HEK293T (cell line): ENCODE results near the gene MED16.

Source experiments
- CTCF ChIA-PET: fragments of 350-600 bp; formaldehyde crosslinking; extraction: SDS; loops from one replicate; lab custom pipeline; 2021; ENCODE audit warnings: antibody characterized with exemption, inconsistent platforms; lab: Yijun Ruan, JAX
- POLR2A ChIA-PET: fragments of 350-600 bp; formaldehyde crosslinking; extraction: SDS; loops from one replicate; lab custom pipeline; 2020; ENCODE audit warnings: antibody characterized with exemption, inconsistent platforms; lab: Yijun Ruan, JAX
- DNase-seq: peaks from one replicate; pipeline ENCODE4 v3.0.0; 2012; ENCODE audit warnings: mixed read lengths; ENCODE audit errors: extremely low spot score
- ARNT ChIP-seq: fragments of 450-650 bp; IDR thresholded peaks from 2 replicates; pipeline ENCODE4 v1.6.1; 2017; ENCODE audit warnings: mild to moderate bottlenecking
- BHLHE40 ChIP-seq: fragments of 450-650 bp; IDR thresholded peaks from 2 replicates; pipeline ENCODE4 v1.6.1; 2016; ENCODE audit warnings: mild to moderate bottlenecking, moderate library complexity, borderline replicate concordance
- CTBP1 ChIP-seq: fragments of 450-650 bp; IDR thresholded peaks from 2 replicates; pipeline ENCODE4 v1.6.1; 2016; ENCODE audit warnings: borderline replicate concordance
- ELF4 ChIP-seq: fragments of 450-650 bp; IDR thresholded peaks from 2 replicates; pipeline ENCODE4 v1.6.1; 2017; ENCODE audit warnings: antibody characterized with exemption
- FOXA1 ChIP-seq: fragments of 450-650 bp; IDR thresholded peaks from 2 replicates; pipeline ENCODE4 v1.6.1; 2016; ENCODE audit warnings: mild to moderate bottlenecking
- FOXK2 ChIP-seq: fragments of 450-650 bp; IDR thresholded peaks from 2 replicates; pipeline ENCODE4 v1.6.1; 2016; ENCODE audit warnings: mild to moderate bottlenecking
- FOXM1 ChIP-seq: fragments of 450-650 bp; IDR thresholded peaks from 2 replicates; pipeline ENCODE4 v1.6.1; 2017; ENCODE audit warnings: mild to moderate bottlenecking, borderline replicate concordance
- HDGF ChIP-seq: fragments of 450-650 bp; IDR thresholded peaks from 2 replicates; pipeline ENCODE4 v1.6.1; 2017; ENCODE audit warnings: antibody characterized with exemption, borderline replicate concordance
- L3MBTL2 ChIP-seq: fragments of 450-650 bp; conservative IDR thresholded peaks from 2 replicates; pipeline ENCODE4 v1.6.1; 2016; ENCODE audit warnings: mild to moderate bottlenecking
- LEF1 ChIP-seq: fragments of 450-650 bp; IDR thresholded peaks from 2 replicates; pipeline ENCODE4 v1.6.1; 2017; ENCODE audit warnings: mild to moderate bottlenecking, borderline replicate concordance
- NFRKB ChIP-seq: fragments of 450-650 bp; IDR thresholded peaks from 2 replicates; pipeline ENCODE4 v1.6.1; 2016; ENCODE audit warnings: mild to moderate bottlenecking, moderate library complexity
- SP1 ChIP-seq: fragments of 450-650 bp; IDR thresholded peaks from 2 replicates; pipeline ENCODE4 v1.6.1; 2017
- SUZ12 ChIP-seq: fragments of 450-650 bp; IDR thresholded peaks from 2 replicates; pipeline ENCODE4 v1.6.1; 2016; ENCODE audit warnings: mild to moderate bottlenecking
- TARDBP ChIP-seq: fragments of 450-650 bp; IDR thresholded peaks from 2 replicates; pipeline ENCODE4 v1.6.1; 2016
- ZNF384 ChIP-seq: fragments of 450-650 bp; IDR thresholded peaks from 2 replicates; pipeline ENCODE4 v1.6.1; 2016
- TF ChIP-seq, protein P1 (sequence below): fragments of 450-650 bp; IDR thresholded peaks from 2 replicates; pipeline ENCODE4 v1.6.1; 2016

The MED16 gene

DNA sequence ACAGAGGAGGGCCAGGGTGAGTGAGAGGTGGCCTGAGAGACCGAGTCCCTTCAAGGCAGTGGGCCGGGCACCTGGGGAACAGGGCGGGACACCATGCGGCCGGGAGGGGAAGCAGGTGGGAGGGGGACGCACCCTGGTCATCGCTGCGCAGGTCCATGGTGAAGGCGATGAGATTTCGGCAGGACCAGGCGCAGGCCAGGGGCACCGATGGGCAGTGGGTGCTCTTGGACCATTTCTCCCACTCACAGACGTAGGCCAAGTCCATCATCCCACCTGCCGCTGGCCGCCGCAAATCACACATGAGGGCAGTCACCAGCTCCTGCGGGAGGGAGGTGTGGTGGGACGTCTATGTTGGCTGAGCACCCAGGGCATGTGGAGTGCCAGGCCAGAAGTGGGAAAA is 2.2 kb downstream of the MED16 start:
- POLR2A ChIA-PET: no interaction called here
- CTCF ChIA-PET: no interaction called here
- TF ChIP-seq CTBP1 (no peak), SUZ12 (no peak), L3MBTL2 (no peak)
- DNase-seq: no peak

DNA sequence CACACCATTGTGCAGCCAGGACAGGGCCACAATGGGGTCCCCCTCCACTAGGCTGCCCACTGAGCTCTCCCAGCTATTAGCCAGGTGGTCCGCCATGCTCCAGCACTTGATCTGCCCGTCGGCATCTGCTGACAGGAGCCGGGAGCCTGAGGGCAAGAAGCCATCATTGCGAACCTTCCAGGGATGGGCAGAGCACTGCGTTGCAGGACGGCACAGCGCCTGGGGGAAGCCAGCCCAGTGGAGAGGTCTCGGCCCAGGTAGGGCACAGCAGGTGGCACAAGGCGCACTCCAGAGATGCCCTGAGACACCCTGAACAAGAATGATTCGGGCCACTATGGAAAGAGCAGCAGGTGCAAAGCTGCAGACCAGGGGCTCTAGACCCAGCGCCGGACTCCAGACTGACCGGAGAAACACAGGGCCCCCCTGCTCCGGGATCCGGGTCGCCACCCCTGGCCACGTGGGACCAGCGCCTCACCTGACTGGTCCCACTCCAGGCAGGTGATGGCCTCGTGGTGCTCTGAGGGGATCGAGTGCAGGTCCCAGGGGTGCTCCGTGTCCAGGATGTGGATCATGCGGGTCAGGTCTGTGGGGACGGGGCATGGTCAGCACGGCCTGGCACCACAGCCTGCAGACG is 3.2 kb downstream of the MED16 start:
- TF ChIP-seq, protein P1, sequence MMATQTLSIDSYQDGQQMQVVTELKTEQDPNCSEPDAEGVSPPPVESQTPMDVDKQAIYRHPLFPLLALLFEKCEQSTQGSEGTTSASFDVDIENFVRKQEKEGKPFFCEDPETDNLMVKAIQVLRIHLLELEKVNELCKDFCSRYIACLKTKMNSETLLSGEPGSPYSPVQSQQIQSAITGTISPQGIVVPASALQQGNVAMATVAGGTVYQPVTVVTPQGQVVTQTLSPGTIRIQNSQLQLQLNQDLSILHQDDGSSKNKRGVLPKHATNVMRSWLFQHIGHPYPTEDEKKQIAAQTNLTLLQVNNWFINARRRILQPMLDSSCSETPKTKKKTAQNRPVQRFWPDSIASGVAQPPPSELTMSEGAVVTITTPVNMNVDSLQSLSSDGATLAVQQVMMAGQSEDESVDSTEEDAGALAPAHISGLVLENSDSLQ: no peak
- TF ChIP-seq BHLHE40: no peak
- TF ChIP-seq ELF4: no peak
- TF ChIP-seq NFRKB: no peak
- TF ChIP-seq LEF1: no peak
- TF ChIP-seq SUZ12: no peak
- TF ChIP-seq SP1: no peak
- no peak for TF ChIP-seq FOXK2
- ChIA-PET CTCF (no interaction called here), POLR2A (no interaction called here)
- DNase-seq: no peak

GRCh38 chr19:888581-889385 is 4.2 kb downstream of the MED16 start:
- CTCF ChIA-PET: no interaction called here
- no peak for DNase-seq
- TF ChIP-seq SP1: no peak
- no peak for TF ChIP-seq ZNF384
- no peak for TF ChIP-seq ELF4
- no peak for TF ChIP-seq L3MBTL2
- no peak for TF ChIP-seq FOXK2
- no peak for TF ChIP-seq NFRKB
- TF ChIP-seq, protein P1: no peak
- no peak for TF ChIP-seq LEF1
- TF ChIP-seq HDGF: no peak
- TF ChIP-seq BHLHE40: no peak
- no peak for TF ChIP-seq FOXA1
- no peak for TF ChIP-seq CTBP1
- no peak for TF ChIP-seq SUZ12
- no peak for TF ChIP-seq ARNT
- no peak for TF ChIP-seq TARDBP
- POLR2A ChIA-PET: no interaction called here

DNA sequence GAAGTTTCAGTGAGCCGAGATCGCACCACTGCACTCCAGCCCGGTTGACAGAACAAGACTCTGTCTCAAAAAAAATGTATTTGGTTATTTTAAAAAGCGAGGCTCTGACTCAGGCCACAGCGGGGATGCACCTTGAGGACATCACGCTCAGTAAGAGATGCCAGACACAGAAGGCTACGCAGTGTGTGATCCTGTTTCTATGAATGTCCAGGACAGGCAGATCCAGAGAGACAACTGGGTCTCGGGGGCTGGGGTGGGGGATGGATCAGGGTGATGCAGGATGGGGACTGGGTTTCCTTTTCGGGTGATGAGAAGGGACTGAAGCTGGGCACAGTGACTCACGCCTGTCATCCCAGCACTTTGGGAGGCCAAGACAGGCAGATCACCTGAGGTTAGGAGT is 5.4 kb downstream of the MED16 start:
- ChIA-PET POLR2A (no interaction called here), CTCF (no interaction called here)
- DNase-seq: no peak
- TF ChIP-seq FOXM1: no peak
- no peak for TF ChIP-seq HDGF
- no peak for TF ChIP-seq NFRKB
- TF ChIP-seq SUZ12: no peak
- no peak for TF ChIP-seq TARDBP
- no peak for TF ChIP-seq FOXA1
- no peak for TF ChIP-seq CTBP1

DNA sequence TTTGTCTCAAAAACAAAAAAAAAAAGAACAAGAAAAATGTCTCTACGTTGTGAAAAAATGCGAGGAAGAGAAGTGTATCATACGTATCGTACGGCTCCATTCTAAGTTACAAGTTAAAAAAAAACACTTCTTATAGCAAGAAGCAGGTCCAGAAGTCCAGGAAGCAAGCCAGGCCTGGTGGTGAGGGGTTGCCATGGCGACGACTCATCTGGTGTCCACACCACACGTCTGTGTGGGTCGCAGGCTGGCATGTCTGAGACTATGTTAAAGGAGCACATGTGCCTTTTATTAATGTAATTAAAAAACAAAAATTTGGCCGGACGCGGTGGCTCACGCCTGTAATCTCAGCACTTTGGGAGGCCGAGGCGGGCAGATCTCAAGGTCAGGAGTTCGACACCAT is 5.9 kb downstream of the MED16 start:
- DNase-seq: no peak
- POLR2A ChIA-PET: no interaction called here
- TF ChIP-seq LEF1: no peak
- no peak for TF ChIP-seq NFRKB
- no peak for TF ChIP-seq ZNF384
- TF ChIP-seq, protein P1: no peak
- TF ChIP-seq BHLHE40: no peak
- TF ChIP-seq SP1: no peak
- TF ChIP-seq ARNT: no peak
- no peak for TF ChIP-seq HDGF
- TF ChIP-seq FOXA1: no peak
- no peak for TF ChIP-seq TARDBP
- CTCF ChIA-PET: no interaction called here

GRCh38 chr19:885536-886224 is 7.3 kb downstream of the MED16 start:
- no peak for TF ChIP-seq FOXK2
- no peak for TF ChIP-seq SP1
- TF ChIP-seq HDGF: no peak
- no peak for TF ChIP-seq BHLHE40
- TF ChIP-seq FOXA1: no peak
- TF ChIP-seq TARDBP: no peak
- TF ChIP-seq NFRKB: no peak
- TF ChIP-seq ELF4: no peak
- no peak for TF ChIP-seq FOXM1
- no peak for TF ChIP-seq L3MBTL2
- TF ChIP-seq, protein P1: no peak
- no peak for TF ChIP-seq CTBP1
- TF ChIP-seq LEF1: no peak
- no peak for TF ChIP-seq ZNF384
- no peak for TF ChIP-seq ARNT
- TF ChIP-seq SUZ12: no peak
- no peak for DNase-seq
- CTCF ChIA-PET: no interaction called here
- POLR2A ChIA-PET: no interaction called here
